Stimulated activated CD8-positive, alpha-beta memory T cell treated with anti-CD3 and anti-CD28 coated beads, Interleukin-15, amount 100 ng/mL, for 4 hours (primary cell): ENCODE data around the gene DHFR.

ENCODE experiments used
- DNase-seq, 2 donors: peaks; one replicate each; pipeline ENCODE4 v3.0.0-alpha.2; 2020; ENCODE audit warnings: low read depth in 2 of 2

DHFR gene

GRCh38 chr5:80655231-80655774 lies 520 bp upstream of the DHFR start:
- DNase-seq, result no peak

- no peak for DNase-seq
Observed at GRCh38 chr5:80654054-80654390, 761 bp downstream of the DHFR start.

- DNase-seq, result no peak
Observed at GRCh38 chr5:80653502-80653901, 1.3 kb downstream of the DHFR start.

- DNase-seq, result no peak
Observed at GRCh38 chr5:80646926-80647325, 7.9 kb downstream of the DHFR start.

GRCh38 chr5:80644900-80645299 lies 9.9 kb downstream of the DHFR start:
- DNase-seq, result no peak

GRCh38 chr5:80641353-80641752 lies 13.4 kb downstream of the DHFR start:
- DNase-seq, result no peak

GRCh38 chr5:80634193-80634592 lies 20.6 kb downstream of the DHFR start:
- no peak for DNase-seq

GRCh38 chr5:80632700-80633099 lies 22.1 kb downstream of the DHFR start:
- DNase-seq, result no peak

GRCh38 chr5:80631278-80632259 lies 23.2 kb downstream of the DHFR start:
- DNase-seq, result no peak

GRCh38 chr5:80629281-80629680 lies 25.5 kb downstream of the DHFR start:
- no peak for DNase-seq

GRCh38 chr5:80625230-80625629 lies 29.6 kb downstream of the DHFR start:
- DNase-seq, result no peak

GRCh38 chr5:80623999-80624398 lies 30.8 kb downstream of the DHFR start:
- no peak for DNase-seq

GRCh38 chr5:80622756-80623155 lies 32.0 kb downstream of the DHFR start:
- no peak for DNase-seq

GRCh38 chr5:80620211-80620610 lies 34.6 kb downstream of the DHFR start:
- no peak for DNase-seq

GRCh38 chr5:80619086-80619485 lies 35.7 kb downstream of the DHFR start:
- no peak for DNase-seq

- DNase-seq, result no peak
Observed at GRCh38 chr5:80618438-80618837, 36.3 kb downstream of the DHFR start.

- no peak for DNase-seq
Observed at GRCh38 chr5:80615266-80615914, 39.4 kb downstream of the DHFR start.

GRCh38 chr5:80609692-80610091 lies 45.1 kb downstream of the DHFR start:
- no peak for DNase-seq

- DNase-seq, result no peak
Observed at GRCh38 chr5:80608731-80609130, 46.1 kb downstream of the DHFR start.

- no peak for DNase-seq
Observed at GRCh38 chr5:80607832-80608231, 47.0 kb downstream of the DHFR start.

GRCh38 chr5:80607343-80607742 lies 47.4 kb downstream of the DHFR start:
- DNase-seq, result no peak

- DNase-seq, result no peak
Observed at GRCh38 chr5:80600943-80601693, 53.7 kb downstream of the DHFR start.
